Keratinocyte (primary cell): ENCODE results near the gene TNNT2.

Experiments used
- EZH2 ChIP-seq: IDR thresholded peaks from one replicate; pipeline ENCODE4 v1.6.1; 2012; ENCODE audit warnings: inconsistent platforms, mild to moderate bottlenecking, low read length, moderate library complexity
- TF ChIP-seq, protein P1 (sequence below), 3 experiments: IDR thresholded peaks in 1 of 3; conservative IDR thresholded peaks in 1 of 3; optimal IDR thresholded peaks in 1 of 3; 2 replicates in 2 of 3; 3 replicates in 1 of 3; pipeline versions ENCODE3 to v1.5.1; 2011; ENCODE audit warnings: low read length in 3 of 3, mild to moderate bottlenecking in 3 of 3, moderate library complexity in 2 of 3, control low read depth in 1 of 3, inconsistent platforms in 1 of 3; ENCODE audit not compliant: insufficient read depth in 2 of 3; ENCODE audit errors: extremely low read depth in 1 of 3

- TF ChIP-seq EZH2: no peak
- TF ChIP-seq, protein P1, sequence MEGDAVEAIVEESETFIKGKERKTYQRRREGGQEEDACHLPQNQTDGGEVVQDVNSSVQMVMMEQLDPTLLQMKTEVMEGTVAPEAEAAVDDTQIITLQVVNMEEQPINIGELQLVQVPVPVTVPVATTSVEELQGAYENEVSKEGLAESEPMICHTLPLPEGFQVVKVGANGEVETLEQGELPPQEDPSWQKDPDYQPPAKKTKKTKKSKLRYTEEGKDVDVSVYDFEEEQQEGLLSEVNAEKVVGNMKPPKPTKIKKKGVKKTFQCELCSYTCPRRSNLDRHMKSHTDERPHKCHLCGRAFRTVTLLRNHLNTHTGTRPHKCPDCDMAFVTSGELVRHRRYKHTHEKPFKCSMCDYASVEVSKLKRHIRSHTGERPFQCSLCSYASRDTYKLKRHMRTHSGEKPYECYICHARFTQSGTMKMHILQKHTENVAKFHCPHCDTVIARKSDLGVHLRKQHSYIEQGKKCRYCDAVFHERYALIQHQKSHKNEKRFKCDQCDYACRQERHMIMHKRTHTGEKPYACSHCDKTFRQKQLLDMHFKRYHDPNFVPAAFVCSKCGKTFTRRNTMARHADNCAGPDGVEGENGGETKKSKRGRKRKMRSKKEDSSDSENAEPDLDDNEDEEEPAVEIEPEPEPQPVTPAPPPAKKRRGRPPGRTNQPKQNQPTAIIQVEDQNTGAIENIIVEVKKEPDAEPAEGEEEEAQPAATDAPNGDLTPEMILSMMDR (optimal IDR thresholded peaks at IDR 0.05 in 1 of 3, IDR thresholded peaks at IDR 0.05 in 1 of 3, conservative IDR thresholded peaks at IDR 0.05 in 1 of 3; ENCODE audit: extremely low read depth in 1 of 3, insufficient read depth in 2 of 3, low read length in 3 of 3): no peak
Measured at GRCh38 chr1:201360901-201361651, 16.4 kb downstream of the TNNT2 start.
